NCI-H524 (cell line): Measurements from ENCODE around the gene C1QA.

Experiments used
- DNase-seq, 2 experiments: peaks; one replicate each; lab custom pipeline; 2025; lab: John Stamatoyannopoulos, UW

The C1QA gene

DNA sequence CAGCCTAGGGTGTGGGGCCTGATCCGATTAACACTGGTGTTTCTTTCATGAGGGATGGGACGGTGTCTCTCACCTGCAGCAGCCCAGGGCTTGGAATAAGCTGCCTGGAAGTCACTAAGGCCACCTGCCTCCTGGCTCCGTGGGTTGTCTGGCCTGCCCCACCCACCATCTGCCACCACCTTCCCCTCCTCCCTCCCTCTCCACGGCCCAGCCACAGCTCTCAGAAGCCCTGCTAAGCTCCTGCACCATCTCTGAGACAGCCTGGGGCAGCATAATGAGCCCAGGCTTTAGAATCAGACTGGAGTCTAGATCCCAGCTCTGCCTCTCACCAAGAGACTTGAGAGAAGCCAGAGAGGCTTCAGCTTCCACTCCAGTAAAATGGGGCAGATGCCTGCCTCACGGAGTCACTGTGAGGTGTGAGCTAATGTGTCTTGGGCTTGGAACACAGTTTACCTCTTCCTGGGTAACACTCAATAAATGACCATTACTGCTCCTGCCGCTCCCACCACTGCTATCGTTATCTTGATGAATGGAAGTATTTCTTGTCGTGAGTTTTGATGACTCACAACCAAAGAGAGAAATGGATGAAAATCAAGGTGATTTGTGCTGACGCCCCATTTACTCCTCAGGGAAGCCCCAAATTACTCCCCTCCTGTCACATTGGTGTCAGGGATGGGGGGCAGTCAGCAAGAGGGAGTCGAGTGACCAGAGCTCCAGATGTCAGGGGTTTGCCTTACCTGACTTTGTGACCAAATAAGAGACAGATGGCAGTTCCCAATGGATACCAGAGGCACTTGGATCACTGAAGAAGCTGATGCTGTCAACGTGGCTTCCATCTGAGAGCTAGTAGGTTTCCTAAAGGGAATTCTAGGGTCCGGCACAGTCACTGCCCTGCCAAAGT lies 23.5 kb upstream of the C1QA start:
- DNase-seq: peak; percentile 94 to 97

DNA sequence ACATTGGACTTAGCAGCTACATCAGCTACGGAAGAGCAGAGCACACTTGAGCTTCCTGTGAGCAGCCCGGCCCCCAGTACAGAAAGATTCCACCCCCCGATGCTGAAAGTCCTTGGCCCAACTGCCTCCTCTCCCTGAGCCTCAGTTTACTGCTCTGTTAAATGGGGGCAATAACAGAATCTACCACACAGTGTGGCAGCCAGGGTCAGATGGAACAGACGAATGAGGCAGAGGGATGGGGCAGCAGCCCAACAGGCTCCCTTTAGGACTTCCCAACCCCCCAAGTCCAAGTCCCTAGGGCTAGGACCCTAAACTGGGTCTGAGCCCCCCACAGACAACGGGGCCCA lies 22.9 kb upstream of the C1QA start:
- no peak for DNase-seq

DNA sequence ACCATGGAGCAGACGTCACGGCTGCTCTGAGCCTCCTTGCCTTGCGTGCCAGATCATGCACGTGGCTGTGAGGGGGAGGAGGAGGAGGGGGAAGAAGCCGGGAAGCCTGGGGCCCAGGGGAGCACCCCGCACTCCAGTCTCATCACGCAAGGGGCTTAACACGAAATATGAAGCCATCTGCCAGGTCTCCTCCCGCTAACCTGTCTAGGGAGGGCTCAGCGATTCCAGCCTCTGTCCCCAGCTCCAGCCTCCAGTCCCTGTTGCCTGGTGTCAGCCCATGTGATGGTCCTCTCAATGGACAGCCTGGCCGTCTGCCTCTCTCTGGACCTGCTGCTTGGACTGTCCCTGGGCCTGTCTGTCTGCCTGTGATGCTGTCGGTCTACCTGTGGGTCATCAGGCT lies 22.5 kb upstream of the C1QA start:
- DNase-seq: peak; percentile 90 to 93

DNA sequence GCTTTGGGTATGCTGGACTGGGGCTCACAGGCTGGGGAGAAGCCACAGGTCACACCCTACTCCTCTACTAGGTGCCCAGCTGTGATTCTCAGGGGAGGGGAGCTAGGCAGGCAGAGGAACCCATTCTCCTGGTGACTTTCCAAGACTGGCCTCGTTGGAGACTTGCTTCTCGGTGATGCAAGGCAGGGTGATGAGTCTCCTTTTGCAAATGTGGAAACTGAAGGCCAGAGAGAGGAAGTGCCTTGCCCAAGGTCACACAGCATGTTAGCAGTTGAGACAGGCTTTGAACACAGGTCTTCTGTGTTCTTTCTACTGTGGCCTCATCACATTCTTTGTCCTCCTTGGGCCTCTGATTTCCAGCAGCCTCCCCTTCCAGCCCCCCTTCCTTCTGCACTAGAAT lies 20.5 kb upstream of the C1QA start:
- DNase-seq: no peak

DNA sequence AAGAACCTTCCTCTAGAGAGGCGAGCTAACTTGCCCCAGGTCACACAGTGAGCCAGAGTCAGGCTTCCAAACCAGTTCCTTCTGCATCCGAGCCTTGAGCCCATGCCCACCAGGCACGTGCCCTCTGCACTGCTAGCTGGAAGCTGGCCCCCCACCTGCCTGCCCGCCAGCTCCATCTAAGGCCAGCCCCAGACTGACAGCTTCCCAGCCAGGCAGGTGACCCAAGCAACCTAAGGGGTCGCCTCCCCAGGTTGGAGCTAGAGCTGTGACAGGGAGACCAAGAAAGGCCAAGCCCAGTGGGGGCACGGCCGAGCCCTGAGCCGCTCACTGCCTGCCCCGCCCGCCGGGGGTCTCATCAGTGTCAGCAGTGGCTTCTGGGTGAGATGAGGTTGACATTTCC lies 19.9 kb upstream of the C1QA start:
- no peak for DNase-seq

DNA sequence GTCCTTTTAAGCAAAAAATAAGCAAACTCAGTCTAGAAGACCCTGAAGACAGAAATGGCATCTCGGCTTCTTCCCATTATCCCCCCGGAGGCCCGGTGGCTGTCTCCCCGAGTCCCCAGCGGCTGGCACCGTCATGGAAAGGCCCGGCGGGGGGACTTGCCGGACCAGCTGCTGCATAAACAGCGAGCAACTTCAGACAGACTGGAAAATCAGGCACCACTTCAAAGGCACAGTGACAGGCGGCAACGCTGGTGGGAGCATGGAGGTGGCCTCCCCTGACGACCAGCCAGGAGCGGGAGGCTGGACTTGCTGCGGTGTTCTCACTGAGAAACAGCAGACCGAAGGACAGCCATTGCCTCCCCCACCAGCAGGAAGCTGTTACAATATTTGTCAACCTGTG lies 18.4 kb upstream of the C1QA start:
- peak; percentile 72 to 81 for DNase-seq

DNA sequence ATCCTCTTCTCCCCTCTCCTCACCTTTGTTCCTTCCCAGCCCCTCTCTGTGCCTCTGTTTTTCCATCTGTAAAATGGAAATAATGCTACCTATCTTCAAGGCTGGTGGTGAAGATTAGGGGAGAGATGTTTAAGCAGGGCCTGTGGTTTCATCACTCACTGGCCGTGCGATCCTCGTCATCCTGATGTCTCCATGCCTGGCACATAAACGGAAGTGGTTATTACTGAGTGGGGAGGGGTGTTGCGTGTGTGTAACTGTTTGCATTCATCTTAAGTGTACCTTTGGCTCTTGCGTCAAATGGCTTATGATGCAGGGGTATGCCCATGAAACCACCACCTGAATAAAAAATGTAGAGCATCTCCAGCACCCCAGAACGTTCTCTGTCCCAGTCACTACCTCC lies 17.2 kb upstream of the C1QA start:
- no peak for DNase-seq

DNA sequence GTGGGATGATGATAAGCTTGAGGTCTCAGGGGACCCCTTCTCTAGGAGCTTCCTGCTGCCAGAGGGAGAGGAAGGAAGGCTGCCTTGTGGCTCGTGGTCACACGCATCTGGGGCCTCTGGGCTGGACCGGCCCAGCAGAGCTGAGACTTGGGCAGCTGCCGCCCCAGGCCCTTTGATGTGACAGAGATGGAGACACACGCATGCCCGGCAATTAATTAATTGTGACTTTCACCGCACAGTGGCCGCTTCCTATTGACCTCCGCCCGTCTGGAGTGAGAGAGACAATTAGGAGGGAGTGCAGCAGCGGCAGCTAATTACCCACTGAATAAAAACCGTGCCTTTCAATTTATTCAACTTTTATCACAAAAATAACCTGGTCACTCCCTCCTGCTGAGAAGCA lies 16.6 kb upstream of the C1QA start:
- DNase-seq: no peak

DNA sequence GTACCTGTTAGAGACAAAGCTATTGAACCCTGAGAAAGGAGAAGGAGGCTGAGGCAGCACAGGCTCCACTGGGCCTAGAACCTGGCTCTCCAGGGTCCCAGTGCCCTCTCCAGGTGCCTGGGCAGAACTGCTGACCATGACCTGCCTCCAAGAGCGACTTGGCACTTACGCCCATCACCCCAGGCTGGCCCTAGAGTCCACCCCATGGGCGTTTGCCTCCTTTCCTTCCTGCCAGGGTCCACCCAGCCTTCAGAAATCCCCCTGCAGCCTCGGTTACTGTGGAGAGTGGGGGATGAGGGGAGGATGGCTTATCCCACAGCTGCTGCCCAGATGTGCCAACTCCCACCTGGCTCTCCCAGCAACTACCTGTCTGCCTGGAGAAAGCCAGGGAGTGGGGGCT lies 14.7 kb upstream of the C1QA start:
- no peak for DNase-seq

DNA sequence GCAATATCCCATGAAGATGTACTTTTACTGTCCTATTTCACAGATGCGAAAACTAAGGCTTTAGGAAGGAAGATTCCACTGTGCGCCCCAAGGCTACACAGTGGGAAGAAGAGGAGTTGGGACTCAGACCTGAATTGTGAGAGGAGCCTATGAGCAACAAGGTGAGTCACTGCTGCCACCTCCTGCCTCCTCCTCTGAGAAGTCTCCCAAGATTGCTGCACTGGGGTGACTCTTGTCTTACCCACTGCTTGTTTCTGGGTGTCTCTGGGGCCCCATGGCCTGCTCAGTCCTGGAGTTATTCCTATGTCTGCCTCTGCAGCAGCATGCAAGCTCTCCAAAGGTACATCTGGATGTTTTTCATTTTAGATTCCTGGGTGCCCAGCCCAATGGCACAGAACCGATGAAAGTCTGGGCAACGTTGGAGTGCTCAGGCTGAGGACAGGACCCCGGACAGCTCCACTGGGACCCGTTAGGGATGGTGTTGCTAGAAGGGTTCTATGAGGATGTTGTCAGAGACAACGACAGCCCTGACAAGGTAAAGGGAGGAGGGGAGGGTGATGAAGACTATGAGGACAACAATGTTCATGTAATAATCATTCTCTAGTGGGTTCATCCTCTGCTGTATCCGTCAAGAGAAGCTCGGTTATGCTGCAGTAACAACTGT lies 11.0 kb upstream of the C1QA start:
- DNase-seq: no peak

DNA sequence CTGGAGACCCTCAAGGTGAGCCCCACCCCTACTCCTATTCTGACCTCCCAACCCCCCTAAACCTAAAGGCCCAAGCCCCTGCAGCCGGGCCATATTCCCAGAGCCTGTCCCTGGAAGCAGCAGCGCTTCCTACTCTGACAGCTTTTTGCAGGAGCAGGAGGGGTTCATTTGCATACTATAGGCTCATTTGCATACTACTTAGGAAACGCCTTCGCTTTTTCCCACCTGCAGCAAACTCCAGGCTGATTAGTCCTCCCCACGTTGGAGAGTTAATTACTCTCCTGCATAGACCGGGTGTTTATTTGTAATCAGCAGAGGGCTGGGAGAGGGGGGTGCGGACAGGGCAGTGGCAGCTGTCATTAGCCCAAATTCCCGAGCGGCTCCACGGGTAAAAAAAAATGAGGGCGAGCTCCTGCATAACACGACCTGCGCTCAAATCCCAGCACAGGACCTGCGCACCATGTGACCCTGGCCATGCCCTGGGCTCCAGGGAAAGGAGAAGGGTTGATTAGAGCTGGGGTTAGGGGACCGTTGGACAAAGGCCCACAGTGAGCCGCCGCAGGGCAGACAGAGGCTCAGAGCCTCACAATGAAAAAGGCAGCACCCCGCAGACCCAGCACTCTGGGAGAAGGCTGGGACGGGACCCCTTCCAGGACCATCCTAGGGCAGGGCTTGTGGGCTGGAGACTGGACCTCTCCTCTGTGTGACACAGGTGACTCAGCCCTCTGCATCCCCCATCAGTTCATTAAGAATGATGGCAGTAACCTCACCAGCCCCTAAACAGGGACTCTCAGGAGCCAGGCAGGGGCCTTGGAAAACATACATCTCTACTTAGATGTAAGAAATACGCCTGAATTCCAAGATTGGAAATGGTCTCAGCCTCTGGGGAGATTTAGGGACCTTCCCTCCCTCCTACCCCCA lies 9.9 kb upstream of the C1QA start:
- DNase-seq: peak in 1 of 2 experiments; percentile 56

DNA sequence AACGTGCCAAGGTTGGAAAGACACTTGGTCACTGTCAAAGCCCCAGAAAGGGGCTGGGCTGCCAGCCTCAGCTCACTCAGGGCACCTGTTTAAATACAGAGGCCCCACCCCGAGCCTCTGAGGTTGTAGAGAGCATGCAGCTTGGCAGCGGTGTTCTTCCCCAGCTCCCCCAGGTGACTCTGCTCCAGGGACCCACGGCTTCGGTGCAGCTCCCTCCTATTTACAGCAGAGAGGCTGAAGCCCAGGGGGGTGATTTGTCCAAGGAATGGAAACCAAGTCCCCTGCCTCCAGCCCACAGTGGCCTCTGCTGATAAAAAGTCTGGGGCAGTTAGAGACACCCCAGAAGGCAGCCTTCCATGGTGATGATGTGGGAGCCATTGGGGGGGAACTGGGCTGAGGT lies 9.1 kb upstream of the C1QA start:
- no peak for DNase-seq

DNA sequence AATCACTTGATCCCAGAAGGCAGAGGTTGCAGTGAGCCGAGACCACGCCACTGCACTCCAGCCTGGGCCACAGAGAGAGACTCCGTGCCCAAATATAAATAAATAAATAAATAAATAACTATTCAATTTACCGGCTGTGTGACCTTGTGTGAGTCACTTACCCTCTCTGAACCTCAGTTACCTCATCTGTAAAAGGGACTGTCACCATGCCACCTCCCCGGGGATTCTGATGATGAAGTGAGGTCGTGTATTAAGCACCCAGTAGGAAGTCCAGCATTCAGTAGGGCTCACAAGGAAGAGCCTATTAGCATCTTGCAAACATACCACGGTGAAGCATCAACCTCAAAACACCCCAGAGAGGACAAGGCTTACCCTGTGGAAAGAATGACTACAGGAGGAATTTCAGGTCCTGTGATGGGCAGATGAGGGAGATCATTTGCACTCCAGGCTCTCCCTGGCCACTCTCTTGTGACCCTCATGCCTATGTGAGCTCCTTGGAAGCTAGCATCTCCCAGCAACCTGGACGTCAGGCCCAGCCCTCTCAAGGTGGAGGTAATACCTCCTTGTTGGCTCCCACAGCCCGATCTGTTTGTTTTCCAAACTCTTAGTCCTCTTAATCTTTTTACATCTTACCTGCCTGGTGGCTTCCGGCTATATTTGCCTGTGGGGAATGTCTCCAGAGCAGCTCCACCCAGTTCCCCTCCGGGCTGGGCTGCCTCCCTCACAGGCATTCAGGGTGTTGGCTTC lies 7.6 kb upstream of the C1QA start:
- DNase-seq: no peak

DNA sequence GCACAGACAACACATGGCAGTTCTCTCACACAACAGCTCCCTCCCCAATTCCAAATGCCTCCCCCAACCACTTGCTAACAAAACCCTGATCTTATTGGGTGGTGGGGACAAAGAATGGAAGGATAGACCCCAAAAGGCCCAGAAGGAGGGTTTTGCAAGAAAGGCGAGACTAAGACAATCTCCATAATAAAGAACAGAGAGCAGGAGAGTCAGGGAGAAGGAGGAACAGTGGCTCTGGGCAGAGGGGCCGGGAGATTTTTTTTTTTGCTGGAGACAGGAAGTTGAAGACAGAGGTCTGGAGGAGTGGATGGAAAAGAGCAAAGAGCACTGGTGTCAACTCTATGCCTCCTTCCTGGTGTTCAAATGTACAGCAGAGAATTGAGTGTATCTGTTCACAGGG lies 6.5 kb upstream of the C1QA start:
- no peak for DNase-seq

DNA sequence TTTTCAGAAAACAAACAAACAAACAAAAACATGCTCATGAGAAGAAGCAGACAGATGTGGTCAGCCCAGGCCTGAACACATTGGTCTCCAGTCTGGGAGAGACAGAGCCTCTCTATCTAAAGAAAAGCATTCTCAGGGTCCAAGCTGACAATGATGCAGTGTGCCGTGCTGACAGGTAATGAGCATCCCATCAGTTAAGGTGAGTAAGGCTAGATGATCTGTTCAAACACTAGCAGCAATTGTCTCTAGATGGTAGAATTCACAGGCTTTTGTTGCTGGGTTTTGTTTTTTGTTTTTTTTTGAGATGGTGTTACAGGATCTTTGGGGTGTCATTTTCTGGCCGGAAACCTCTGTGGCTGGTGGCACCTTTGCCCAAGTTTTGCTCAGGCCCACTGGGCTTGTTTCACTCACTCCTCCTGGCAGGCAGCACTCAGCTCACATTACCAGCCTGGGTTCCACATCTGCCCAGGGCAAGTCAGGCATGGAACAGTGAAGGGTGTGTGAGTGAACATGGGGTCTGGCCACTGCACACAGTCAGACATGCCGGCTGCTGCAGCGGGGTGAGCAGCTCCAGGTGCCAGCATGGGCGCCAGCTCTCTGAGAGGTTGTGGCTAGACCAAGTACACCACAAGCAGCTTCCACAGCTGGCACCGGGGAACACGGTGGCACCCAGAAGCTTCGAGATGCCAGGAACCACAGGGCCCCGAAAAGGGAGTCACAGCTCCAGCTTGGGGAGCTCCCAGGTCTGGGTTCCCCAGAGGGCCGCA lies 2.5 kb upstream of the C1QA start:
- no peak for DNase-seq

DNA sequence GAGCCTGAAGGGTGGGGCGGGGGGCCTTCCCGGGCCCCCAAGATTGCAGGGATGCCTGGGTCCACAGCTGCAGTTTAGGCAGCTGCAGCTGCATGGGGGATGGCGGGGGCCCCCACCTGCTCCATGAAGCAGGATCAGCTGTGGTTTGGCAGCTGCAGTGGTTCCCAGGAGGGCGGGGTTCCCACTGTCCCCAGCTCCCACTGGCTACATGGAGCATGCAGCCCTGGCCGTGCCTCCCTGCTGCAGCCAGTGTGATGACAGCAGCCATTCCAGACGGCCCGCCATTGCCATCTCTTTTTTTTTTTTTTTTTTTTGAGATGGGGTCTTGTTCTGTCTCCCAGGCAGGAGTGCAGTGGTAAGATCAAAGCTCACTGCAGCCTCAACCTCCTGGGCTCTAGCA lies 992 bp upstream of the C1QA start:
- DNase-seq: no peak

DNA sequence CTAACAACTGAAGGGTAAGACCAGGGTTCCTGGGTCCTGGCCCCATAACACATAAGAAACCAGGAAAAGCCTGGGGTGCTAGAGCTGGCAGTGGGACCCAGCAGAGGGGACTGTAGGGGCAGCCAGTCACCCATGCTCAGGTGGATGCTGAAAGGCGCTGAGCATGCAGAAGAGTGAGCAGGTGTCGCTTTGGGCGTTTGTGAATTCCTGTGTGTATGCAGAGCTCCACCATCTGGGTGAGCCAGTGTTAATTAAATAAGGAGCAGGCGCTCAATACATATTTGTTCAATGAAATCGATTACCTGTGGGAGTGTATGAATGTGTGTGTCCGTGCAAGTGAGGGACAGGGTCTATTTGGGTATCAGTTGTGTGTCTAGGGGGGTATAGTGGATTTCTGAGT lies 499 bp downstream of the C1QA start:
- peak; percentile 32 to 61 for DNase-seq

DNA sequence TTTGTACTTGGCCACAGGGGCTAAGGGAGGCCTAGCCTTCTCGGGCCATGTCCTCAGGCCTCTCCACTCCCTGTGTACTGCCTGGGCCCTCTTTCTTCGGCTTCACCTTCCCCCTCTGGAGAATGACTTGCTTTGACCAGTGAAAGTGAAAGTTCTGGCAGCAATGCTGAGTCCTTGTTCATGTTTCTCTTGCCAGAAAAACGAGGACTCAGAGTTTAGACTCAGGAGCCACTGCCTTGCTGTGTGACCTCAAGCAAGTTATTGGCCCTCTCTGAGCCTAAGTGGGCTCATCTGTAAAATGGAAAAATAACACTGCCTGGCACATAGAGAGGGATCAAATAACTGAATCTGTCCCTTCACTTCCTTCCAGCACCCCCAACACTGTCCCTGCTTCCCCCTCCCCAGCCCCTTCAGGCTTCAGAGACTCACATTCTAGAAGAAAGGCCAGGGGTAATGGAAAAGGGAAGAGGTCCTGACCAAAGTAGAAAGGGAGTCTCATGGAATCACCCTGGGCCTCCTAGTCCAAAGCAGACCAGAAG lies 1.5 kb downstream of the C1QA start:
- no peak for DNase-seq

DNA sequence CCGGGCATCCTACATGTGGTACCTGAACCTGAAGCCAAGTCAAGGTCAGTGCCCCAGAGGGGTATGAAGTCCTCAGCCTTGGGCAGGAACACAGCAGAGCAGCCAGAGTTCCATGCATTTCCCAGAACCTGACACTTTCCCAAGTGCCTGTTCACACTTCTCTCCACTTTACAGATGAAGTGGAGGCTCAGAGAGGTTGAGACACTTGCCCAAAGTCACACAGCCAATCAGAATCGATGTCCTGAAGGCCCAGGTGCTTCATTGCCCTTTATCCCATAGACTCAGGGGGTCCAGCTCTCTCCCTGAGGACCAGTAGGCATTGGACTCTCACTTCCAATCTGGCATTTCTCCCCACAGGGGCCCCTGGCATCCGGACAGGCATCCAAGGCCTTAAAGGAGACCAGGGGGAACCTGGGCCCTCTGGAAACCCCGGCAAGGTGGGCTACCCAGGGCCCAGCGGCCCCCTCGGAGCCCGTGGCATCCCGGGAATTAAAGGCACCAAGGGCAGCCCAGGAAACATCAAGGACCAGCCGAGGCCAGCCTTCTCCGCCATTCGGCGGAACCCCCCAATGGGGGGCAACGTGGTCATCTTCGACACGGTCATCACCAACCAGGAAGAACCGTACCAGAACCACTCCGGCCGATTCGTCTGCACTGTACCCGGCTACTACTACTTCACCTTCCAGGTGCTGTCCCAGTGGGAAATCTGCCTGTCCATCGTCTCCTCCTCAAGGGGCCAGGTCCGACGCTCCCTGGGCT lies 2.2 kb downstream of the C1QA start:
- DNase-seq: no peak

DNA sequence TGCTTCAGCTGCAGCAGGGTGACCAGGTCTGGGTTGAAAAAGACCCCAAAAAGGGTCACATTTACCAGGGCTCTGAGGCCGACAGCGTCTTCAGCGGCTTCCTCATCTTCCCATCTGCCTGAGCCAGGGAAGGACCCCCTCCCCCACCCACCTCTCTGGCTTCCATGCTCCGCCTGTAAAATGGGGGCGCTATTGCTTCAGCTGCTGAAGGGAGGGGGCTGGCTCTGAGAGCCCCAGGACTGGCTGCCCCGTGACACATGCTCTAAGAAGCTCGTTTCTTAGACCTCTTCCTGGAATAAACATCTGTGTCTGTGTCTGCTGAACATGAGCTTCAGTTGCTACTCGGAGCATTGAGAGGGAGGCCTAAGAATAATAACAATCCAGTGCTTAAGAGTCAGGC lies 2.9 kb downstream of the C1QA start:
- DNase-seq: peak; percentile 52 to 68
